NCI-H2029 treated with DMSO at 0.1 percent for 48 hours (cell line): ENCODE results near the gene PRAC2.

Experiments
- DNase-seq: peaks from one replicate; lab custom pipeline; 2025; lab: John Stamatoyannopoulos, UW

The PRAC2 gene

DNA sequence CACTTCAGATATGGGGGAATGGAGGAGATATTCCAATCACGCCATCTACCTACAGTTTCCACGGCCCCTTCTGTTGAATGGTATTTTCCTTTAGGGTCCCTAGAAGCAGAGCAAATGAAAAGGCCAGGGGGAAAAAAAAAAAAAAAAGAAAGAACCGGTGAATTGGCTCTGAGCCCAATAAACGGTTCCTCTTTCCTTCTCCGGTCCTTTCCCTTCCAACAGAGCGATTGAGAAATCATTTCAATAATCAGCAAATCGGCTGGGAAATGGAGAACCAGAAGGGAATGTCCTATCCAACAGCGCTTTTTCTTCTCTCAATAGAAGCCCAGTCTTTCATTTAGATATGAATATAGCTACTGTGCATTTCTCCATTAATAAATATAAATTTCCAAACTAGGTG lies 32.4 kb downstream of the PRAC2 start:
- no peak for DNase-seq

GRCh38 chr17:48756830-48757251 lies 33.9 kb downstream of the PRAC2 start:
- DNase-seq, result peak; percentile 84

- no peak for DNase-seq
Observed at GRCh38 chr17:48757524-48757961, 34.6 kb downstream of the PRAC2 start.

DNA sequence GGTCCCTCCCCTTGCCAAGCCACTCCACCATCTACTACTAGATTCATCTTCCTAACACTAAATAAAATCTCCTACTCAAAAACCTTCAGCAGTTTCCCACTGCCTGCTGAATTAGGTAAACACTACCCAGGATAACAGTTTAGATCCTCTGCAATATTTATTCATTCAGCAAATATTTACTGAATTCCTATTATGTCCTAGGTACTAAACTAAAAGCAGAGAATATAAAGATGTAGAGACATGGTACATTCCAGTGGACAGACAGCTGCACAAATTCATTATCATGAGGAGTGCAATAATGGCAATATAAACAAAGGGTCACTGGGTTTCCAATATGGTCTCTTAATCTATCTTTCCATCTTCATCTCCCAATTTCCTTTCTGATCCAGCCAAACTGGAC lies 36.3 kb downstream of the PRAC2 start:
- DNase-seq, result peak; percentile 21

GRCh38 chr17:48760411-48760810 lies 37.4 kb downstream of the PRAC2 start:
- DNase-seq, result peak; percentile 25

- no peak for DNase-seq
Observed at GRCh38 chr17:48761114-48761513, 38.1 kb downstream of the PRAC2 start.

- DNase-seq, result no peak
Observed at GRCh38 chr17:48767263-48767774, 44.3 kb downstream of the PRAC2 start.

DNA sequence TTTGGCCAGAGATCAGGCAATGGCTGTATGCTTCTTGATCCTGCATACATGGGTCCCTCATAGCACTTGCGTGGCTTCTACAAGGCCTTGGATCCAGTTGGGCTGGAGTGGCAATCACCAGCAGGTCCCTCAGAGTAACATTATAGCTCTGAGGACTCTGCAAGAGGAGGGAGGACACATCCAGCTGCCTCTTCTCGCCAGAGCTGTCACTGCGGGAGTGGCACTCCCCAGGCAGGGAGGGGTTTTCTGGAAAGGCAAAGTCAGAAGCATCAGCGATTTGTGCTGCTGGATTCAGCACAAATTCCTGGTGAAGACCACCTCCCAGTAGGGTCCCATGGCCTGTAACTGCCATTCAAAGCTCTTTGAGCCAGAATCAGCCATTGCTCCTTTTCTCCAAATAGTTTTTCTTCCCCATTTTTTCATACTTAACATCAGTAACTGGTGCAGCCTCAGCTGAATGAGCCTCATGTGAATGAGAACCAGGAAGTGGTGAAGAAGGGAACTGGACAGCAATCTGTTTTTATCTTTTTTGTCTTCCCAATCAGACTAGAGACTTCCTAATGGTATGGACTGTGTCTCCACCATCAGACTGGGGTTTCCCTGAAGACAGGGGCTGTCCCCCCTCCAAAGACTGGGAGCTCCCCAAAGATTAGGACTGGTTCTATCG lies 46.2 kb downstream of the PRAC2 start:
- DNase-seq, result no peak

- no peak for DNase-seq
Observed at GRCh38 chr17:48770954-48771353, 48.0 kb downstream of the PRAC2 start.

DNA sequence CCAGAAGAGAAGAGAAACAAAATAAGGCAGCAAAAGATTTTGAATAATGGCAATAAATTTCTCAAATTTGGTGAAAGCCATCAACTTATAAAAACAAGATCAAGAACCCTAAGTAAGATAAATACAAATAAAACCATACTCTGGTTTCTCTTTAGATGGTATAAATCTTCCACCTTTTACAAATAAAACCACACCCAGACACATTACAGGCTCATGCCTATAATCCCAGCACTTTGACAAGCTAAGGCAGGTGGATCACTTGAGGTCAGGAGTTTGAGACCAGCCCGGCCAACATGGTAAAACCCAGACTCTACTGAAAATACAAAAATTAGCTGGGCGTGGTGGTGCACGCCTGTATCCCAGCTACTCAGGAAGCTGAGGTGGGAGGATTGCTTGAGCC lies 50.3 kb downstream of the PRAC2 start:
- no peak for DNase-seq
